Cerebellar cortex (tissue), 1 donor: ENCODE results near the gene CHRNA10.

Experiments used
- DNase-seq: peaks from one replicate; pipeline ENCODE4 v3.0.0-alpha.2; 2015; ENCODE audit warnings: low spot score

CHRNA10 gene, protein sequence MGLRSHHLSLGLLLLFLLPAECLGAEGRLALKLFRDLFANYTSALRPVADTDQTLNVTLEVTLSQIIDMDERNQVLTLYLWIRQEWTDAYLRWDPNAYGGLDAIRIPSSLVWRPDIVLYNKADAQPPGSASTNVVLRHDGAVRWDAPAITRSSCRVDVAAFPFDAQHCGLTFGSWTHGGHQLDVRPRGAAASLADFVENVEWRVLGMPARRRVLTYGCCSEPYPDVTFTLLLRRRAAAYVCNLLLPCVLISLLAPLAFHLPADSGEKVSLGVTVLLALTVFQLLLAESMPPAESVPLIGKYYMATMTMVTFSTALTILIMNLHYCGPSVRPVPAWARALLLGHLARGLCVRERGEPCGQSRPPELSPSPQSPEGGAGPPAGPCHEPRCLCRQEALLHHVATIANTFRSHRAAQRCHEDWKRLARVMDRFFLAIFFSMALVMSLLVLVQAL

DNA sequence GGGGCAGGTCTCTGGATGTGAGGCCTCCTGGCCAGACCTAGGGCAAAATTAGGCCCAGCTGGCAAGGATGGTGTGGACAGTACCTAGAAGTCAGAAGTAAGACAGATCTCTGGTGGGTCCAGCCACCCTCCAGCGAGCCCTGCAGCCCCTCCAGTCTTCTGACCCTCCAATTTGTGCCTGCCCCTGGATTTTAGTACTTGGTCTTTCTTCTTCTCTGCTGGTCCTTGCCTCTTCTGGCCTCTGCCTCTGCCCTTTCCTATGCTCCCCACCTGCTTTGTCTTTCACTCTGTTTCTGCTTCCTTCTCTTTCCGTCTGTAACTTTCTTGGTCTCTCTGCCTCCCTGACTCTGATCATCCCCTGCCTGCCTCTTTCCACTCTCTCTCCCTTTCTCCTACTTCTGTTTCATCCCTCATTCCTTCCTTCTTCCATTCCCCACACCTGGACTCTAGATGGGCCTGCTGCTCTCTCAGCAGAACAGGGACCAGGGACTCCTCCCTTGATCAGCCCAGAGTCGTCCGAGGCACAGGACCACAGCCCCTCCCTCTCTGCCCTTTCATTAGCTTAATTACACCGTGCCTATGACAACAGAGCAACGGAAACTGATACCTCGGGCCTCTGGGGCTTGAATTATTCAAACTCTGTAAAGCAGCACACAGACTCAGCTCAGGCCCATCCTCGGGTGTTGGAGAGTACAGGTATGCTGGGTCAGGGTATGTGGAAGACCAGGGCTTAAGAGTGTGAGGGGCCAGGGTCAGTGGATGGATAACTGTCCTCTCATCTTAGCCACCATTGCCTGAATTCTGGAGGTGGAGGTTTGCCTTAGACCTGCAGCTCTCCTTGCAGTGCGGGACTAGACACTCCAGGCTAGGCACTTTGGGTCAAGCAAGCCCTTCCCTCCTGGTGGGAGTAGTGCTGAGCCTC, at the start of gene CHRNA10:
CHRNA10 (minus strand) TSS at position 51 of the 921 bp plus-strand sequence. CDS start 72 bp downstream, outside the sequence.
- DNase-seq, result no peak

DNA sequence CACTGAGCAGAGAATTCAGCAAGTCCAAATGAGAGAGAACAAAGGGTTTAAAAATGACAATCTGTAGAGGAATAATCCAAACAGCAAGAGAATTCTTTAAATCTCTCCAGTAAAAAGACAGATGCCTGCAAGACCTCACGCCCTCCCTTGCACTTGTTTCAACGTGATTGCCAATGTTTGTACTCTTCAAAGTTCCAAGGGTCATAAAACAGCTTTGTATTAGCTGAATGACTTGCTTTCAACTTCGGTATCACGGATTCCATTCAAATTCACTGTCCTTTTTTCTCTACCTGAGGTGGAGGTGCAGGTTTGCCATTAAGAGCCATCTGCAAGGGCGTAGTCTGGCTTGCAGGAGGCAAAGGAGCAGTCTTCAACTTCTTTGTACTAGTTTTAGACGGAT, 41.1 kb upstream of the CHRNA10 start:
- no peak for DNase-seq

DNA sequence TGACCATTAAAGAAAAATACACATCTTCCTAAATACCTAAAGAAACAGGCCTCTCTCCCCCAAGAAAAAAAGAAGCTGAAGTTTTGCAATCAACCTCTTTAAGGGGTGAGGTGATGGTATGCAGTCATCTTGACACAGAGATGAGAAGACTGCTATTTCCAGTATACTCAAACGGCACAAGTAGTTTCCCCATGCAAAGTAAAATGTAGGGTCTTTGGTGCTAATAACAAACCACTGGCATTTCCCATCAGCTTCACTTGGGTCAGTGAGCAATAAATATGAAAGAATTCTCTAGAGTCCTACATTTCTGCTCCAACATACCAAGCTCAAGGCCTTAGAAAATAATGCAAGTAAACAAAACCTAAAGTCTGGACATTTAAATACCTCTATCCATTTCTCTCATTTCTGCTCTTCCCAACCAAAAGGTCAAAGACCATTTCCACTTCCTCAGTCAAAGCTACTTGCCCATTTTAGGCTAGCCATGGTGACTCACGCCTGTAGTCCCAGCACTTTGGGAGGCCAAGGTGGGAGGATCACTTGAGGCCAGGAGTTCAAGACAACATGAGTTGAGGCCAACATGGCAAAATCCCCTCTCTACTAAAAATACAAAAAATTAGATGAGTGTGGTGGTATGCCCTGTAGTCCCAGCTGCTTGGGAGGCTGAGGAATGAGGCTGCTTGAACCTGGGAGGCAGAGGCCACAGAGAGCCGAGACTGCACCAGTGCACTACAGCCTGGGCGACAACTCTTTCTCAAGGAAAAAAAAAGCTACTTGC, 39.5 kb upstream of the CHRNA10 start:
- no peak for DNase-seq

DNA sequence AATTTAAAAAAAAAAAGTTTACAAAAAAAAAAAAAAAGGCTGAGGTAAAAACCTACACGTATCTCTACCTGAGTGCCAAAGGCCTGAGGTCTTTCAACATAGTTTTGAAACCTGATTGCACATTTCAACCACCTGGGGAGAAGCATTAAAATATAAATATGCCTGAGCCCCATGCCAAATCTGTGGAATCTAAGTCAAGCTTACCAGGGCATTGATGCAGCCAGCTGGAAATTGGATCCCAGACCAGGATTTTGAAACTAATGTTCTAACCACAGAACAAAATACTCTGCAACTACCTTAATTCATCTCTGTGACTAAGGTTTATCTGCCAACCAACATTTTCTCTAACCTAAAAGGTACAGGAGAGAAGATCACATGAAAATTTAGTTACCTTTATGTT, 38.8 kb upstream of the CHRNA10 start:
- DNase-seq, result no peak

DNA sequence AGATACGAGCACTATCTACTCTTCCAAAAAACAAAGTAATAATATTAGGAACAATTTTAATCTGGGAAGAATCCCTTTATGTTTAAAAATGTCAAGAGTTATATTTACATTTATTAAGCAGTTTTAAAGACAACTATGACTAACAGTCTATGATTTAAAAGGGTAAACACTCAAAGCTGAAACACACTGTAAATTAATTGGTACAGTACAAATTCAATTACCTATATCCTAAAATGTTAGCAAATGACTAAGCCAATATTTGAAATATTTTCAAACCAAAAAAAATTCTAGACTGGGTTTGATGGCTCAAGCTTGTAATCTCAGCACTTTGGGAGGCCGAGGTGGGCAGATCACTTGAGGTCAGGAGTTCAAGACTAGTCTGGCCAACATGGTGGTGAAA, 36.0 kb upstream of the CHRNA10 start:
- DNase-seq, result no peak

DNA sequence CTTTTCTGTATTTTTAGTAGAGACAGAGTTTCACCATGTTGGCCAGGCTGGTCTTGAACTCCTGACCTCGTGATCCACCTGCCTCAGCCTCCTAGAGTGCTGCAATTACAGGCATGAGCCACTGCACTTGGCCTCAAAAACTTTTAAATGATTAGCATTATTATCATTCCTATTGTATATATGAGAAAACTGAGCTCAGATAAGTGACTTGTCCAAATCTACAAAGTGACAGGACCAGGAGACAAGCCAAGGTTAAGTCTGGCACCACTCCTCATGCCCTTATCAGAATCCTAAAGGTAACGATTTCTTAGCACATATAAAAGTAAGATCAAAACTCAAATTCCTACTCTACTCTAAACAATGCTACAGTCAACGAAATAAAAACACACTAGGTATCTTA, 32.2 kb upstream of the CHRNA10 start:
- no peak for DNase-seq

DNA sequence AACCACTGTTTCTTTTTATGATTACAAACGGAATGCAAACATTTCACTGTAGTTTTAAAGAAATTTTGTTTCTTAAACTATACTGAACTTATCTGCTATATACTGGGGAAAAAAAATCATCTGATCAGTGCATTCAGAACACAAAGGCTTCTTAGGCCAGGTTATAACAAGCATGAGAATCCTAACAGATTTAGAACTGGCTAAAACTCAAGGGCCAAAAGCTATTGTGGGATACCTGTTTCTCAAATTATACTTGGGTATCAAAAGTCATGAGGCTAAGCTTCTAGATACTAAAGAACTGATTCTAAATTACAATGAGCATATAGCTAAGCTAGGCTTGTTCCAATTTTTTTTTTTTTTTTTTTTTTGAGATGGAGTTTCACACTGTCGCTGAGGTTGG, 29.7 kb upstream of the CHRNA10 start:
- no peak for DNase-seq

DNA sequence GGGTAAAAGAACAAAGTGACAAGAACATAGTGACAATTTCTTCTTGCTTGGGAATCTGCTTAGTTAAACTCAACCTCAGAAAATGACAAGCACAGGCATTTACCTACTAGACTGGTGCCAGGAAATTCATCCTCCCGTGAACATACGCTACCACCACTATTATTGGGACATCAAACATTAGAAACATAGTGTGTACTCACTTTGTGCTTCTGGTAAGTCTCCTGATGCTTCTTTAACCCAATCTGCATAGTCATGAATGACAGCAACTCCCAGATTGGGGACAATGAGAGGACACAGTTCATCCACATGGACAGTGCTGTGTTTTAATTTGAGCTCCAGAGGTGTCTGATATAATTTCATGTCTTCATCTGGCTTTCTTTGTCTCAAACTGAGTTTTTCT, 29.2 kb upstream of the CHRNA10 start:
- DNase-seq, result no peak

DNA sequence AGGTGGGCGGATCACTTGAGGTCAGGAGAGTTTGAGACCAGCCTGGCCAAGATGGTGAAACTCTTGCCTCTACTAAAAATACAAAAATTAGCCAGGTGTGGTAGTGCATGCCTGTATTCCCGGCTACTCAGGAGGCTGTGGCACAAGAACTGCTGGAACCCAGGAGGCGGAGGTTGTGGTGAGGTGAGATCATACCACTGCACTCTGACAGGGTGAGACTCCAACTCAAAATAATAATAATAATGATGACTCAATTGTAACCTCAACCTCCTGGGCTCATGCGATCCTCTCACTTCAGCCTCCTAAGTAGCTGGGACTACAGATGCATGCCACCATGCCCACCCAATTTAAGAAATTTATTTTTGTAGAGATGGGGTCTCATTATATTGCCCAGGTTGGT, 15.6 kb upstream of the CHRNA10 start:
- DNase-seq, result no peak

DNA sequence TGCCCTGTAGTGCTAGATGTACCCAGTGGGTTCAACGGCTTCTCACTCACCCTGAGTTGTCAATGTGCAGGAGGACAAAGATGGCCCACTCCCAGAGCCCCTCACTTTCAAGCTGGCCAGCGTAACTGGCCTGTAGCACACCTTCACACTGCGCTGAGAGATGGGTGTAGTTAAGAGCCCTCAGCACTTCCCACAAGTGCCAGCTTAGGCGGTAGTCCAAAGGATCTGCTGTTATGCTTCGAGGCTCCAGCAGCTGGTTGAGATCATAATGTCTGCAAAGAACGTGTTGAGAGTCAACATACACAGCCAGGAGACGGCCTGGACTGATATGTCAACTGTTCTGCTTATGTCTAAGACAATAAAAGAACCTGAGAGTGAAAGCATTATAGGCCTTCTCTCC, 14.7 kb upstream of the CHRNA10 start:
- DNase-seq, result no peak

DNA sequence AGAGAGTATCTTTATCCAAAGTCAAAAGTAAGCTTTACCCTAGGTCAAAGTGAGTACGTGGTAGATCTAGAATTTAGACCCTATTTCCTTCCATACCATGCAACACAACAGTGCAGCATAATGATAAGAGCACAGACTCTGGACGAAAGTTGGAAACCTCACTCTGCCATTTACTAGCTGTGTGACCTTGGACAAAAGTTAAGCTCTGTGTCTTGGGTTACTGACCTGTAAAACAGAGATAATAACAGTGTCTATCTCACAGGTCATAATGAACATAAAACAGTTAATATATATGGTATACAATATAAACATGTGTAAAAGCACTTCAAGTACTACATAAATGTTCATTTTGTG, 13.6 kb upstream of the CHRNA10 start:
- no peak for DNase-seq

DNA sequence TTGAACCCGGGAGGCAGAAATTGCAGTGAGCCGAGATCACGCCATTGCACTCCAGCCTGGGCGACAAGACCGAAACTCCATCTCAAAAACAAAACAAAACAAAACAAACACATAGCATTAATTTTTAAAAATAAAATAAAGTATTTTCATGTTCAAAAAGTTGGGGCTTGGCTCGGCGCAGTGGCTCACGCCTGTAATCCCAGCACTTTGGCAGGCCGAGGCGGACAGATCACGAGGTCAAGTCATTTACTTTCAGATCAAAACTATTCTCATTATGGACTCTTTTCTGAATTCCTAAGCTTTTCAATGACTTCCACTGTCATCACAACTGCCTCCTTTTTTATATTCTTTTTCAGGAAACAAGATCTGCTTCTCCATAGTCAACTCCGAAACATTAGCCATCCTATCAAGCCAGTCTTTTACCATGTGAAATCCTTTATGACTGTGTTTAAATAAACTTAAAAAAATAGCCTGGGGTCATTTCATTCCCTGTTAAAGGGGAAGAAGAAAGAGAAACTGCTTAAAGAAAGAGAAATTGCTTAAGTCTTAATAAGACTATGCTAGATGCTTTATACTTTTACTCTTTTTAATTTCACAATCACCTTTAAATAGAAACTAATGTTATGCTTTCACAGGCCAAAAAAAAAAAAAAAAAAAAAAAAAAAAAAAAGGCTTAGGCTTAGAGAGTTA, 13.1 kb upstream of the CHRNA10 start:
- no peak for DNase-seq

DNA sequence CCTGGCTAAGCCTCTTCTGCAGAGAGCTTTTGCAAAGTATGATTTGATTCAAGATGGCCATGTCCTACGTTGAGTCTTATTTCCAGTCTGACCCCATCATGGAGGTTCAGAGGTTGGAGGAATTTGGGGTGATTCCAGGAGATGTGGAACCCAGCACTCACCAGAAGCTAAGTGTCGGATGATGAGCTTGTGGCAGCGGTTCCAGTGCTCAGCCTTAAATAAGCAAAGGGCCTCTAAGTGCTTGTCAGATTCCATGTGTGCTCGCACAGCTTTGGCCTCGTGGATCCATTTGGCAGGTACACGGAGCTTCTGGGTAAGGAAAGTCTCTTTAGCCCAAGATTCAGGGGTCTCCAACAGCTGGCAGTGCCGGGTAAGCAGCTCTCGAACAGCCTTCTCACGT, 11.9 kb upstream of the CHRNA10 start:
- no peak for DNase-seq

DNA sequence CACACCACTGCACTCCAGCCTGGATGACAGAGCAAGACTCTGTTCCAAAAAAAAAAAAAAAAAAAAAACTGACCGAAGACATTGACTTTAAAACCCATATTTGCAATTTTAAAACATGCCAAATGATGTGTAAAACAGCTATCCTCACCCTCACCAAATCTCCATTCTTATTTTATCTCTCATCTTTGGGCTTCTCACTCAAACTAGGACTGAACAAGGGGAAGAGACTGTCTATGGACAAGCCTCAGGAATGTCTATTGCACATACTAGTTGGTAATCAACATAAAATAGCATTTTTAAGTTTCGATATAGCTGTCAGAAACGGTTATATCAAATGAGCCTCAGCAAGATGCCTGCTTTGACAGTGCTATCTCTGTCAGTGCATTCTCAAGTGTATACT, 7.9 kb upstream of the CHRNA10 start:
- DNase-seq, result no peak

DNA sequence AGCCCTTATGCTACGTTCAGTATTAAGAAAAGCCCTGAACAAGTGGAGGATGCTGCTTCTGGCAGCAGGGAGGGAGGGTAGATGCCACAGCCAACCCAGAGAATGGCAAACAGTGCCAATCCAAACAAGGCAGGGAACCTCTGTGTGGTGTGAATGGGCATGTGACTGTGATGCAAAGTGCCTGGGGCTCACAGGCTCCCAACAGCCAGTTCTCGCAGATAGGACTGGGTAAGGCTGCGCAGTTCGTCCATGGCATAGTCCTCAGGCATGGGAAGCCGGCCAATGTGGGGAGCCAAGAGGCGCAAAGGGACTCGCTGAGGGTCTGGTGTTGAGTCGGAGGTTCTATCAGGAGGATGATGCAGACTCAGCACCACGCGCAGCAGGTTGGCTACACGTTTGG, 4.8 kb upstream of the CHRNA10 start:
- DNase-seq, result no peak

DNA sequence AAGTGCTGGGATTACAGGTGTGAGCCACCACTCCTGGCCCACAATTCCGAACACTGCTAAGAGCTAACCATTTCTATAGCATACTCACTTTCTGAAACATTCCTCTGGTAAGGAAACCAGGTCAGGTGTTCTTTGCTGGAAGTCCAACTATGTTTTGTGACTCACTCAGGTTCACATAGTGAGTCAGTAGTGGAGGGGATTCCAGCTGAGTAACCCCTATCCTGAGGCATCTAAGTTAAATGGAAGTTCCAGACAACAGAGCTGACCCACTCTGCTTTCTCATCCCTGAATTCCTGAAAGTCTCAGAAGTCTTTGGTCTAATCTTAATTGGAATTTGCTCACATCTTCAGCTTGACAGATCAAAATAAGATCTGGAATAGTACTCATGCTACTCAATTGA, 3.0 kb upstream of the CHRNA10 start:
- no peak for DNase-seq

DNA sequence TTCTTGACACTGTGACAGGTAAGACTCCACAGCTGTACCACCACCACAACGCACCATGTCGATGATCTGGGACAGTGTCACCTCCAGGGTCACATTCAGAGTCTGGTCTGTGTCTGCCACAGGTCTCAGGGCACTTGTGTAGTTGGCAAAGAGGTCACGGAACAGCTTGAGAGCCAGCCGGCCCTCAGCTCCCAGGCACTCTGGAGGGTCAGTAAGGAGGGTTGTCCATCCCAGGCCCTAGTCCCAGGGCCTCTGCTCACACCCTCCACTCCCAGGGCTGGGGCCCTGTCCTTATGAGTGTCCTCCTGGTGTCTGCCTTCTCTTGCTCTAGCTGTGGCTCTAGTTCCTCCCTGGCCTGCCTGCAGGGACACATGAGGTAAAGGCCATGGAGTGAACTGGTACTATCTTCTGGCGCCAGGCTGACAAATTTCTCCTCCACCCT, 1.4 kb downstream of the CHRNA10 start:
- no peak for DNase-seq

DNA sequence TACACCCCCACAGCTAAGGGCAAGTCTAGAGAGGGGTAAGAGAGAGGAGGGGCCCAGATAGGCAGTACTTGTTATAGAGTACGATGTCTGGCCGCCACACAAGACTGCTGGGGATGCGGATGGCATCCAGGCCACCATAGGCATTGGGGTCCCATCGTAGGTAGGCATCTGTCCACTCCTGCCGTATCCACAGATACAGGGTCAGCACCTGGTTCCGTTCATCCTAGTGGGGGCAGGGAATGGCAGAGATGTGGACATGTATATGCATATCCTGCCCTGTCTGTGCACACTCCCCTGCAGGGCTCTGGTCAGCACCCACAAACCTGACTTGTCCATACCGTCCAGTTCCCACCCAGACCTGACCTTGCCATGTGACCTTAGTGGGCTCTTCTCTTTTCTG, 2.1 kb downstream of the CHRNA10 start:
- no peak for DNase-seq

DNA sequence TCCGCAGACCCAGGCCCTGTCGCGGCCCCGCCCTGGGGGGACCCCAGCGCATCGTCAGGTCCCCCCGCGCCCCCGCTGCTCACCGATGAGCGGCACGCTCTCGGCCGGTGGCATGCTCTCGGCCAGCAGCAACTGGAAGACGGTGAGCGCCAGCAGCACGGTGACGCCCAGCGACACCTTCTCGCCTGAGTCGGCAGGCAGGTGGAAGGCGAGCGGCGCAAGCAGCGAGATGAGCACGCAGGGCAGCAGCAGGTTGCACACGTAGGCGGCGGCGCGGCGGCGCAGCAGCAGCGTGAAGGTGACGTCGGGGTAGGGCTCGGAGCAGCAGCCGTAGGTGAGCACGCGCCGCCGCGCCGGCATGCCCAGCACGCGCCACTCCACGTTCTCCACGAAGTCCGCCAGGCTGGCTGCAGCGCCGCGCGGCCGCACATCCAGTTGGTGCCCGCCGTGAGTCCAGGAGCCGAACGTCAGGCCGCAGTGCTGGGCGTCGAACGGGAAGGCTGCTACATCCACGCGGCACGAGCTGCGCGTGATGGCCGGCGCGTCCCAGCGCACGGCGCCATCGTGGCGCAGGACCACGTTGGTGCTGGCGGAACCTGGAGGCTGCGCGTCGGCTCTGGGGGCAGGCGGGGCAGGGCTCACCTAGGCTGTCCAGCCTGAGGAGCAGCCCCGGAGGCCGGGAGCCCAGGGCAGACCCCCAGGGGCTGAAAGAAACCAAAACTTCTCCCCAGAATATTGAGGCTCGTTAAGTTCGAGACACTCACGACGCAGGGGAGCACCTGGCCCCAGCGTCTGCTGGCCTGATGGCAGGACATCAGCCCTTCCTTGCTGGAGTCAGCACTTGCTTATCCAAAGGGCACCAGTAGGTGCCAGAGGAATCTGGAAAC, 3.8 kb downstream of the CHRNA10 start:
- no peak for DNase-seq

DNA sequence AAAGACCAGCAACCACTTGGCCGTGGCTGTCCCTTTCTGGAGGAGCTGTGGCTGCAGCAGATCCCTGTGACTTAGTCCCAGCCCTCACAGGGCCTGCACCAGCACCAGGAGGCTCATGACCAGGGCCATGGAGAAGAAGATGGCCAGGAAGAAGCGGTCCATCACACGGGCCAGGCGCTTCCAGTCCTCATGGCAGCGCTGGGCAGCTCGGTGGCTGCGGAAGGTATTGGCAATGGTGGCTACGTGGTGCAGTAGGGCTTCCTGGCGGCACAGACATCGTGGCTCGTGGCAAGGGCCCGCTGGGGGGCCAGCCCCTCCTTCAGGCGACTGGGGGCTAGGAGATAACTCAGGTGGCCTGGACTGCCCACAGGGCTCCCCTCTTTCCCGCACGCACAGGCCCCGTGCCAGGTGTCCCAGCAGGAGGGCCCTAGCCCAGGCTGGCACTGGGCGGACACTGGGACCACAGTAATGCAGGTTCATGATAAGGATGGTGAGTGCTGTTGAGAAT, 5.1 kb downstream of the CHRNA10 start:
- DNase-seq, result no peak
